Activated naive CD8-positive, alpha-beta T cell treated with anti-CD3 and anti-CD28 coated beads, Interleukin-2, amount 50 U/mL, for 16 hours (primary cell): Measurements from ENCODE around the gene ZNF628.
A peak's percentile ranks its signal among the peaks of the same experiment; 100 is the strongest.

Experiments used
- DNase-seq: peaks from one replicate; pipeline ENCODE4 v3.0.0-alpha.2; 2020; ENCODE audit warnings: low read depth, low spot score

The ZNF628 gene

GRCh38 chr19:55484593-55485438 is 8.4 kb downstream of the ZNF628 start, which contains the start of gene NAT14:
NAT14 (plus strand) TSS chr19:55485188; CDS start chr19:55485709, 521 bp downstream.
- DNase-seq: peak; percentile 21

- no peak for DNase-seq
Measured at GRCh38 chr19:55485439-55486011, 9.1 kb downstream of the ZNF628 start.

- DNase-seq: no peak
Measured at GRCh38 chr19:55486043-55486970, 9.9 kb downstream of the ZNF628 start.

- no peak for DNase-seq
Measured at GRCh38 chr19:55486971-55487923, 10.8 kb downstream of the ZNF628 start.

GRCh38 chr19:55487924-55488687 is 11.7 kb downstream of the ZNF628 start, which contains the start of gene SSC5D:
SSC5D (plus strand) TSS chr19:55488436; CDS start chr19:55488590, 154 bp downstream.
- no peak for DNase-seq

- no peak for DNase-seq
Measured at GRCh38 chr19:55488986-55489710, 12.7 kb downstream of the ZNF628 start.

GRCh38 chr19:55489711-55490477 is 13.5 kb downstream of the ZNF628 start:
- DNase-seq: no peak

GRCh38 chr19:55490478-55491432 is 14.3 kb downstream of the ZNF628 start:
- DNase-seq: no peak

- no peak for DNase-seq
Measured at GRCh38 chr19:55491546-55492360, 15.3 kb downstream of the ZNF628 start.

- DNase-seq: no peak
Measured at GRCh38 chr19:55492362-55492944, 16.0 kb downstream of the ZNF628 start.

GRCh38 chr19:55493052-55493644 is 16.7 kb downstream of the ZNF628 start:
- no peak for DNase-seq

- DNase-seq: no peak
Measured at GRCh38 chr19:55493645-55494171, 17.3 kb downstream of the ZNF628 start.

- no peak for DNase-seq
Measured at GRCh38 chr19:55494172-55494761, 17.9 kb downstream of the ZNF628 start.

- DNase-seq: no peak
Measured at GRCh38 chr19:55495646-55496349, 19.4 kb downstream of the ZNF628 start.
